Tibial nerve (tissue), 3 donors: Measurements from ENCODE around the gene CUEDC1.

Experiments
- CTCF ChIP-seq, 5 experiments: fragments of 200-600 bp in 3 of 5; fragments of 450-650 bp in 2 of 5; sonication (generic) in 3 of 5; IDR thresholded peaks; one replicate each; pipeline ENCODE4 v1.5.1; 2016 to 2019; ENCODE audit warnings: antibody characterized with exemption in 5 of 5, mild to moderate bottlenecking in 3 of 5, moderate library complexity in 2 of 5
- POLR2A ChIP-seq, 2 donors: fragments of 450-650 bp; IDR thresholded peaks; one replicate each; pipeline ENCODE4 v1.6.1; 2017; ENCODE audit warnings: antibody characterized with exemption in 2 of 2, mild to moderate bottlenecking in 2 of 2, moderate library complexity in 2 of 2

GRCh38 chr17:57966875-57967274 lies 11.7 kb upstream of the CUEDC1 start:
- TF ChIP-seq CTCF (IDR thresholded peaks at IDR 0.05) (no peak), POLR2A (IDR thresholded peaks at IDR 0.05) (no peak)
